PC-3 (cell line): ENCODE data around the gene GAL3ST1.

Experiments used
- EZH2 ChIP-seq: fragments of 300-600 bp; sonication (generic); IDR thresholded peaks from one replicate; pipeline ENCODE4 v1.6.1; 2017; ENCODE audit warnings: antibody characterized with exemption, mild to moderate bottlenecking, low read length; ENCODE audit not compliant: unreplicated experiment
- TF ChIP-seq, protein P1 (sequence below): fragments of 300-600 bp; sonication (generic); conservative IDR thresholded peaks from 2 replicates; pipeline ENCODE4 v1.5.1; 2017; ENCODE audit warnings: antibody characterized with exemption, low read depth, mild to moderate bottlenecking, low read length

DNA sequence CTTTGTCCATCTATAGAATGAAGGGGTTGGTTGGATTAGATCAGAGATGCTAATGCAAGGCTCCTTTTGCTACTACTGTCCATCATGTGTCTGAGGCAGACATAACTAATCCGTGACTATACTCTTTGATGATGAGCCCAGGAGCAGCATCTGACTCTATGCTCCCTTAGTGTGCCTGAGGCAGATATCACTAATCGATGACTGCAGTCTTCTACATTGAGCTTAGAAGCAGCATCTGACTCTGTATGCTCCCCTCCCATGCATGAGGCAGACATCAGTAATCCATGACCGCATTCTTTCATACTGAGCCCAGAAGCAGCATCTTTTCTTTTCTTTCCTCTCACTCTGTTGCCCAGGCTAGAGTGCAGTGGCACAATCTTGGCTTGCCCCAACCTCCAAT is 36.7 kb upstream of the GAL3ST1 start:
- TF ChIP-seq, protein P1, sequence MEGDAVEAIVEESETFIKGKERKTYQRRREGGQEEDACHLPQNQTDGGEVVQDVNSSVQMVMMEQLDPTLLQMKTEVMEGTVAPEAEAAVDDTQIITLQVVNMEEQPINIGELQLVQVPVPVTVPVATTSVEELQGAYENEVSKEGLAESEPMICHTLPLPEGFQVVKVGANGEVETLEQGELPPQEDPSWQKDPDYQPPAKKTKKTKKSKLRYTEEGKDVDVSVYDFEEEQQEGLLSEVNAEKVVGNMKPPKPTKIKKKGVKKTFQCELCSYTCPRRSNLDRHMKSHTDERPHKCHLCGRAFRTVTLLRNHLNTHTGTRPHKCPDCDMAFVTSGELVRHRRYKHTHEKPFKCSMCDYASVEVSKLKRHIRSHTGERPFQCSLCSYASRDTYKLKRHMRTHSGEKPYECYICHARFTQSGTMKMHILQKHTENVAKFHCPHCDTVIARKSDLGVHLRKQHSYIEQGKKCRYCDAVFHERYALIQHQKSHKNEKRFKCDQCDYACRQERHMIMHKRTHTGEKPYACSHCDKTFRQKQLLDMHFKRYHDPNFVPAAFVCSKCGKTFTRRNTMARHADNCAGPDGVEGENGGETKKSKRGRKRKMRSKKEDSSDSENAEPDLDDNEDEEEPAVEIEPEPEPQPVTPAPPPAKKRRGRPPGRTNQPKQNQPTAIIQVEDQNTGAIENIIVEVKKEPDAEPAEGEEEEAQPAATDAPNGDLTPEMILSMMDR, result no peak
- TF ChIP-seq EZH2, result no peak
